Sigmoid colon (tissue), 4 donors: Measurements from ENCODE around the gene DIO3.

Source experiments
- CTCF ChIP-seq, 4 experiments: fragments of 450-650 bp in 3 of 4; fragments of 200-600 bp in 1 of 4; IDR thresholded peaks; one replicate each; pipeline ENCODE4 v1.5.1; 2016 to 2019; ENCODE audit warnings: antibody characterized with exemption in 4 of 4, mild to moderate bottlenecking in 3 of 4, moderate library complexity in 2 of 4
- EP300 ChIP-seq, 4 donors: sonication (generic); formaldehyde crosslinking; IDR thresholded peaks; one replicate each; pipeline ENCODE4 v1.6.1; 2017; ENCODE audit warnings: antibody characterized with exemption in 4 of 4

DNA sequence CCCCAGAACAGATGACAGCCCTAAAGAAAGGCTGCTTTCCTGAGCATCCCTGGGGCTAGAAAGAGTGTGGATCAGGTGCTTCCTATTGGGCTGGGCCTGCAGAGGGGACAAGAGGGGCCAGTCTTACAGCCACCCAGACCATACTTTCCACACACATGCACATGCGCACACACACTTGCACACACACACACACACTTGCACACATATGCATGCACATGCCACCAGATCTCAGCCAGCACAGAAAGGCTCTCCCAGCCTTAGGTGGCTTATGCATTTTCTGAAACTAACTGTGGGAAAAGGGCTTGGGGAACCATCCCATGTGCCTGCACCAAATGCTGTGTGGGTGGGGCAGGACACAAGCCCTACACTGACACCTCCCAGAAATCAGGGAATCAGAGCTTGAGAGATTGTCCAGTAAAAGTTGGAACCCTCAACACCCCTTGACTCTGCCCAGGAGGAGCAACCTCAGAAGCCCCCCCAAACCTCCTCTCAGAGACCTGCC, 2.5 kb upstream of the DIO3 start:
- TF ChIP-seq CTCF (IDR thresholded peaks at IDR 0.05) (no peak), EP300 (IDR thresholded peaks at IDR 0.05) (no peak)
